Neural progenitor cell (in vitro differentiated cells): Measurements from ENCODE around the gene PDCD11.

Source experiments
- CTCF ChIP-seq: fragments of 200-600 bp; sonication (generic); IDR thresholded peaks from 2 replicates; pipeline ENCODE4 v1.5.1; 2017; ENCODE audit warnings: antibody characterized with exemption, mild to moderate bottlenecking
- EZH2 ChIP-seq: fragments of 200-600 bp; sonication (generic); IDR thresholded peaks from 2 replicates; pipeline ENCODE4 v1.6.1; 2017; ENCODE audit warnings: antibody characterized with exemption, mild to moderate bottlenecking, moderate library complexity

GRCh38 chr10:103481974-103482531, 85.6 kb downstream of the PDCD11 start:
- TF ChIP-seq CTCF (peak; percentile 64), EZH2 (no peak)
